H9 (cell line): ENCODE measurements around the gene ARHGEF25. TPM values are rescaled to one million over a fixed set of nuclear protein-coding genes. Genes with fewer than 3 reads are reported as not detected.

Source experiments
- DNase-seq: peaks from one replicate; pipeline ENCODE4 v3.0.0-alpha.2; 2017
- H2AFZ ChIP-seq: one replicate; pipeline ENCODE4 v1.6.1; 2013; ENCODE audit warnings: mild to moderate bottlenecking, low read length, control low read depth, moderate library complexity
- H2AK5ac ChIP-seq: 2 replicates; pipeline ENCODE4 v1.6.1; 2013; ENCODE audit warnings: low read length, control low read depth, mixed read lengths; ENCODE audit not compliant: insufficient read length
- H2BK120ac ChIP-seq: one replicate; pipeline ENCODE4 v1.6.1; 2013; ENCODE audit warnings: low read depth, mild to moderate bottlenecking, low read length, control low read depth, inconsistent platforms; ENCODE audit not compliant: poor library complexity, severe bottlenecking
- H2BK12ac ChIP-seq: 2 replicates; pipeline ENCODE4 v1.6.1; 2013; ENCODE audit warnings: low read length, control low read depth, mixed read lengths, low read depth; ENCODE audit not compliant: insufficient read length
- H2BK15ac ChIP-seq: 2 replicates; pipeline ENCODE4 v1.6.1; 2013; ENCODE audit warnings: low read depth, low read length, control low read depth
- H2BK20ac ChIP-seq: one replicate; pipeline ENCODE4 v1.6.1; 2013; ENCODE audit warnings: low read depth, mild to moderate bottlenecking, low read length, control low read depth, inconsistent platforms; ENCODE audit not compliant: poor library complexity, severe bottlenecking
- H2BK5ac ChIP-seq: 2 replicates; pipeline ENCODE4 v1.6.1; 2013; ENCODE audit warnings: low read length, control low read depth, mixed read lengths; ENCODE audit not compliant: insufficient read length
- H3K14ac ChIP-seq: 2 replicates; pipeline ENCODE4 v1.6.1; 2013; ENCODE audit warnings: low read length, control low read depth; ENCODE audit not compliant: insufficient read depth
- H3K18ac ChIP-seq: 2 replicates; pipeline ENCODE4 v1.6.1; 2013; ENCODE audit warnings: low read depth, mild to moderate bottlenecking, mixed read lengths, low read length, control low read depth; ENCODE audit not compliant: insufficient read length
- H3K23ac ChIP-seq: 2 replicates; pipeline ENCODE4 v1.6.1; 2013; ENCODE audit warnings: low read length, control low read depth, mixed read lengths, low read depth; ENCODE audit not compliant: insufficient read length
- H3K23me2 ChIP-seq: 2 replicates; pipeline ENCODE4 v1.6.1; 2013; ENCODE audit warnings: low read depth, mild to moderate bottlenecking, mixed read lengths, low read length, control low read depth; ENCODE audit not compliant: insufficient read length, poor library complexity, severe bottlenecking
- H3K27ac ChIP-seq: 2 replicates; pipeline ENCODE4 v1.5.1; 2013; ENCODE audit warnings: low read length, control low read depth, mixed read lengths, low read depth; ENCODE audit not compliant: insufficient read length
- H3K27me3 ChIP-seq: 2 replicates; pipeline ENCODE4 v1.6.1; 2013; ENCODE audit warnings: low read length, control low read depth, inconsistent platforms; ENCODE audit not compliant: insufficient read depth
- H3K4ac ChIP-seq: 2 replicates; pipeline ENCODE4 v1.6.1; 2013; ENCODE audit warnings: low read depth, mild to moderate bottlenecking, control low read depth, inconsistent platforms, low read length, moderate library complexity
- H3K4me1 ChIP-seq: 2 replicates; pipeline ENCODE4 v1.6.1; 2013; ENCODE audit warnings: low read length, control low read depth, inconsistent platforms; ENCODE audit not compliant: insufficient read depth
- H3K4me2 ChIP-seq: 2 replicates; pipeline ENCODE4 v1.6.1; 2013; ENCODE audit warnings: low read length, control low read depth, mixed read lengths; ENCODE audit not compliant: insufficient read length, insufficient read depth
- H3K56ac ChIP-seq: 2 replicates; pipeline ENCODE4 v1.6.1; 2013; ENCODE audit warnings: low read depth, mild to moderate bottlenecking, mixed read lengths, low read length, control low read depth; ENCODE audit not compliant: insufficient read length
- H3K79me1 ChIP-seq: 2 replicates; pipeline ENCODE4 v1.6.1; 2013; ENCODE audit warnings: low read depth, mild to moderate bottlenecking, moderate library complexity, low read length, control low read depth, inconsistent platforms; ENCODE audit not compliant: insufficient read depth, poor library complexity, severe bottlenecking
- H3K79me2 ChIP-seq: 2 replicates; pipeline ENCODE4 v1.6.1; 2013; ENCODE audit warnings: low read length, control low read depth, inconsistent platforms; ENCODE audit not compliant: insufficient read depth
- H3K9ac ChIP-seq: 2 replicates; pipeline ENCODE4 v1.6.1; 2013; ENCODE audit warnings: low read length, control low read depth, mixed read lengths; ENCODE audit not compliant: insufficient read length; ENCODE audit errors: extremely low read depth
- H3K9me3 ChIP-seq: one replicate; pipeline ENCODE4 v1.6.1; 2013; ENCODE audit warnings: low read depth, low read length, inconsistent platforms; ENCODE audit not compliant: control insufficient read depth
- H3T11ph ChIP-seq: one replicate; pipeline ENCODE4 v1.6.1; 2013; ENCODE audit warnings: mild to moderate bottlenecking, low read length, control low read depth, inconsistent platforms
- H4K20me1 ChIP-seq: one replicate; pipeline ENCODE4 v1.6.1; 2013; ENCODE audit not compliant: control insufficient read depth, insufficient read length, insufficient read depth
- H4K5ac ChIP-seq: 2 replicates; pipeline ENCODE4 v1.6.1; 2013; ENCODE audit warnings: low read depth, mild to moderate bottlenecking, mixed read lengths, low read length, control low read depth; ENCODE audit not compliant: insufficient read length
- H4K8ac ChIP-seq: replicated peaks from 2 replicates; pipeline ENCODE4 v1.6.1; 2013; ENCODE audit warnings: low read length, control low read depth, mixed read lengths, low read depth; ENCODE audit not compliant: insufficient read length
- H4K91ac ChIP-seq: 2 replicates; pipeline ENCODE4 v1.6.1; 2013; ENCODE audit warnings: low read depth, mild to moderate bottlenecking, moderate library complexity, mixed read lengths, low read length, control low read depth; ENCODE audit not compliant: insufficient read length
- H3K27ac Mint-ChIP-seq, 3 experiments: 2 replicates in 2 of 3; 3 replicates in 1 of 3; pipeline ENCODE4 v1.8.0; 2020 to 2021; ENCODE audit warnings: mixed read lengths in 3 of 3, mild to moderate bottlenecking in 1 of 3, moderate library complexity in 1 of 3
- H3K27me3 Mint-ChIP-seq: 2 replicates; pipeline ENCODE4 v1.8.0; 2021; ENCODE audit warnings: low read depth, mild to moderate bottlenecking, moderate library complexity, mixed read lengths
- H3K36me3 Mint-ChIP-seq, 3 experiments: 2 replicates in 2 of 3; 3 replicates in 1 of 3; pipeline ENCODE4 v1.8.0; 2020 to 2021; ENCODE audit warnings: low read depth in 3 of 3, mixed read lengths in 3 of 3; ENCODE audit not compliant: insufficient read depth in 1 of 3
- H3K4me1 Mint-ChIP-seq, 2 experiments: 2 replicates each; pipeline ENCODE4 v1.8.0; 2020; ENCODE audit warnings: mixed read lengths in 2 of 2
- H3K4me3 Mint-ChIP-seq, 2 experiments: 2 replicates in 1 of 2; 3 replicates in 1 of 2; pipeline ENCODE4 v1.8.0; 2020 to 2021; ENCODE audit warnings: mild to moderate bottlenecking in 2 of 2, mixed read lengths in 2 of 2, moderate library complexity in 1 of 2
- H3K9me3 Mint-ChIP-seq, 2 experiments: 2 replicates in 1 of 2; 3 replicates in 1 of 2; pipeline ENCODE4 v1.8.0; 2020; ENCODE audit warnings: mild to moderate bottlenecking in 2 of 2, mixed read lengths in 2 of 2, moderate library complexity in 1 of 2
- CTCF ChIP-seq: fragments of 200-600 bp; sonication (generic); conservative IDR thresholded peaks from 3 replicates; pipeline ENCODE4 v1.8.0; 2021; ENCODE audit warnings: antibody characterized with exemption, mild to moderate bottlenecking
- WGBS: extraction: QIAGEN DNeasy Blood & Tissue Kit; methylation state at CpG from one replicate; pipeline ENCODE4 v1.1.7; 2013; ENCODE audit warnings: missing lambda C conversion rate, low lambda C conversion rate, mixed read lengths; ENCODE audit not compliant: insufficient read length; ENCODE audit errors: extremely low coverage; 5-methylcytosine and 5-hydroxymethylcytosine counted together
- total RNA-seq: library from RNA; stranded (reverse); gene quantifications from 2 replicates; pipeline ENCODE4 v1.2.1, GENCODE V29; 2021

The ARHGEF25 gene
- total RNA-seq, 1 experiment from 2014 or later: 22.6 TPM

DNA sequence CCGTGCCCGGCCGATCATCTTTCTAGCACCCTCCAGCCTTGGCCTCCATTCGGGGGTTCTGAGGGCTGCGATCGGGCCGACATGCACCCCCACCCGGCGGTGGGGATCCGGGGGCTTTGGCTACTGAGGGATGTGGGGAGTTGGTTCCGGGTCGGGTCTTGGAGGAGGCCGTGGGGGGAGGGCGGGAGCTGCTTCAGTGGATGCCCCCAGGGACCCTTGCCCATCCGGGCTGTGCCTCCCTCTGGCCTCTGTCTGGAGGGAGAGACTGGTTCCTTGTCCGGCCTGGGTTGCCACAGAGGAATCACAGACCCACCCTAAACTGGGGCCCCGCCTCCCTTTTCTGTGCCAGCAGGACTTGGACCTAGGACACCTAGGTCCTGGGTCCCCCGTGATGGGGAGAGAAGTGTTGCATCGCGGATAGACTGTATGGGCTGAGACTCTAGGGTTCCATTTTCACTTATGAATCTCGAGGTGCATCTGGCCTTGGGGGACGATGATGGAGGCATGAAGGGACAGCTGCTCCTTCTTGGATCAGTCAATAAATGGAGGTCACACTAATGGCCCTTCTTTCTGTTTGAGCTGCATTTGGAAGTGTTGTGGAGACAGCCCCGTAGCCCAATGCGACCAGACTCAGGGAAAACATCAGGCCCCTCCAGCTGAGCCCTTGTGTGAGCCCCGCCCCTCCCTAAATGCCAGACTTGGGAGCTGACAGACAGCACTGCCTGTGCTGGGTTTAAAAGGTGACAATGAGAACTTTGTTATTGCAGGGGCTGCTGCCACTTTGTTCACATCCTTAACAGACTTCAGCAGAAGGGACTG lies 6.0 kb upstream of the ARHGEF25 start:
- Histone ChIP-seq H3K4ac (no peak overlapping the region), H3K23ac (no peak overlapping the region), H4K20me1 (no peaks in the 10 kb centered on the region), H4K5ac (no peak overlapping the region), H3T11ph (no peak overlapping the region), H3K79me2 (no peaks in the 10 kb centered on the region), H2AK5ac (no peak overlapping the region), H2BK120ac (no peak overlapping the region), H3K9me3 (no peaks in the 10 kb centered on the region), H3K27ac (no peak overlapping the region), H3K4me1 (peaks cover 3% of the 10 kb centered on the region), H4K8ac (no peak overlapping the region), H3K4me2 (peak overlapping the region; percentile 89), H2BK12ac (no peak overlapping the region), H4K91ac (no peak overlapping the region), H3K79me1 (no peaks in the 10 kb centered on the region), H2BK15ac (no peak overlapping the region), H3K56ac (no peak overlapping the region), H3K9ac (peak overlapping the region; percentile 51), H3K27me3 (no peaks in the 10 kb centered on the region), H3K23me2 (peaks cover 24% of the 10 kb centered on the region), H2BK5ac (no peak overlapping the region), H2AFZ (no peak overlapping the region), H3K18ac (peak overlapping the region; percentile 62), H2BK20ac (no peak overlapping the region), H3K14ac (peak overlapping the region; percentile 60)
- Mint-ChIP-seq H3K9me3 (no peaks in the 10 kb centered on the region; a peak in 1 of 5 replicates), H3K4me1 (peaks cover 34 to 37% of the 10 kb centered on the region in 2 experiments), H3K4me3 (peak overlapping the region; percentile 90), H3K27me3 (peaks cover 3% of the 10 kb centered on the region), H3K27ac (peak overlapping the region in 2 of 3 experiments; percentile 41 to 70; a peak in 3 of 7 replicates), H3K36me3 (peaks cover 9 to 50% (median 29%) of the 10 kb centered on the region in 3 experiments)
- DNase-seq: no peak
- TF ChIP-seq CTCF: no peak
- WGBS: no CpG with 5 or more reads among the region's 25 CpGs
